H1 (cell line): Measurements from ENCODE around the gene CRABP1. TPM values are rescaled to one million over a fixed set of nuclear protein-coding genes. Genes with fewer than 3 reads are reported as not detected.

Source experiments
- CTCF ChIA-PET: fragments of 300-600 bp; sonication (Branson Sonifier 250); formaldehyde crosslinking; loops from one replicate; lab custom pipeline; 2021; ENCODE audit not compliant: partially characterized antibody; lab: Charles Lee
- POLR2A ChIA-PET: fragments of 300-600 bp; sonication (Branson Sonifier 250); formaldehyde crosslinking; loops from one replicate; lab custom pipeline; 2021; ENCODE audit warnings: inconsistent platforms; ENCODE audit not compliant: partially characterized antibody; lab: Charles Lee
- DNase-seq, 2 experiments: peaks; one replicate each; pipeline versions ENCODE4 v3.0.0 to v3.0.0-alpha.2; 2010 to 2022; ENCODE audit warnings: low spot score in 2 of 2, low read depth in 1 of 2, mixed read lengths in 1 of 2
- FAIRE-seq: peaks from 2 replicates; lab custom pipeline; 2011; peaks lifted over from hg19 to GRCh38; lab: Jason Lieb, UNC
- H2AFZ ChIP-seq: 2 replicates; pipeline ENCODE4 v1.8.1; 2012; ENCODE audit warnings: low read length, inconsistent platforms
- H2AK5ac ChIP-seq: 2 replicates; pipeline ENCODE4 v1.6.1; 2013; ENCODE audit warnings: low read depth, low read length
- H2BK120ac ChIP-seq: replicated peaks from 2 replicates; pipeline ENCODE3; 2013; ENCODE audit warnings: low read depth, low read length, inconsistent platforms
- H2BK12ac ChIP-seq: 2 replicates; pipeline ENCODE4 v1.6.1; 2013; ENCODE audit warnings: low read depth, low read length
- H2BK15ac ChIP-seq: 2 replicates; pipeline ENCODE4 v1.6.1; 2013; ENCODE audit warnings: low read length
- H2BK20ac ChIP-seq: 2 replicates; pipeline ENCODE4 v1.6.1; 2013; ENCODE audit warnings: low read length
- H2BK5ac ChIP-seq: 2 replicates; pipeline ENCODE4 v1.6.1; 2013; ENCODE audit warnings: low read depth, low read length
- H3K14ac ChIP-seq: 2 replicates; pipeline ENCODE4 v1.6.1; 2013; ENCODE audit warnings: inconsistent platforms; ENCODE audit not compliant: insufficient read length
- H3K18ac ChIP-seq: 2 replicates; pipeline ENCODE4 v1.6.1; 2013; ENCODE audit warnings: low read length; ENCODE audit errors: extremely low read depth
- H3K23ac ChIP-seq: 2 replicates; pipeline ENCODE4 v1.6.1; 2013; ENCODE audit warnings: inconsistent platforms; ENCODE audit not compliant: insufficient read length
- H3K23me2 ChIP-seq: 2 replicates; pipeline ENCODE4 v1.6.1; 2013; ENCODE audit warnings: low read depth, low read length
- H3K27ac ChIP-seq: 2 replicates; pipeline ENCODE4 v1.6.1; 2011; ENCODE audit warnings: low read depth, low read length, inconsistent platforms
- H3K27me3 ChIP-seq, 4 experiments: replicated peaks in 1 of 4; 1 replicate in 1 of 4; 2 replicates in 3 of 4; pipeline versions ENCODE4 v1.6.1 to v1.8.1; 2011 to 2013; ENCODE audit warnings: low read length in 3 of 4, mild to moderate bottlenecking in 3 of 4, inconsistent platforms in 2 of 4, mixed read lengths in 2 of 4, moderate library complexity in 1 of 4; ENCODE audit not compliant: control insufficient read depth in 3 of 4, insufficient read depth in 3 of 4; ENCODE audit errors: extremely low read depth in 1 of 4
- H3K36me3 ChIP-seq, 4 experiments: 2 replicates each; pipeline versions ENCODE4 v1.6.1 to v1.8.1; 2011 to 2013; ENCODE audit warnings: mild to moderate bottlenecking in 4 of 4, low read length in 3 of 4, moderate library complexity in 2 of 4, control low read depth in 1 of 4, inconsistent platforms in 1 of 4; ENCODE audit not compliant: insufficient read depth in 4 of 4, control insufficient read depth in 2 of 4
- H3K4ac ChIP-seq: replicated peaks from 2 replicates; pipeline ENCODE3; 2013; ENCODE audit warnings: low read length, low read depth, mixed read lengths, inconsistent platforms; ENCODE audit not compliant: insufficient read length
- H3K4me1 ChIP-seq, 4 experiments: replicated peaks in 1 of 4; 1 replicate in 1 of 4; 2 replicates in 3 of 4; pipeline versions ENCODE4 v1.6.1 to v1.8.1; 2011 to 2013; ENCODE audit warnings: low read length in 3 of 4, inconsistent platforms in 2 of 4, mixed read lengths in 1 of 4; ENCODE audit not compliant: insufficient read depth in 4 of 4, control insufficient read depth in 3 of 4
- H3K4me2 ChIP-seq, 2 experiments: 2 replicates each; pipeline versions ENCODE4 v1.6.1 to v1.8.1; 2011 to 2013; ENCODE audit warnings: low read depth in 2 of 2, low read length in 2 of 2, control low read depth in 1 of 2, inconsistent platforms in 1 of 2, mild to moderate bottlenecking in 1 of 2; ENCODE audit not compliant: insufficient read depth in 1 of 2
- H3K4me3 ChIP-seq, 4 experiments: fragments of 200-600, 300-600 bp in 1 of 4; sonication (generic), shearing (Covaris generic), sonication (Bioruptor Twin) in 1 of 4; 2 replicates each; pipeline versions ENCODE4 v1.5.1 to v1.8.1; 2011 to 2016; ENCODE audit warnings: low read length in 4 of 4, low read depth in 3 of 4, control low read depth in 2 of 4, inconsistent platforms in 2 of 4, mild to moderate bottlenecking in 2 of 4, mixed read lengths in 1 of 4, moderate library complexity in 1 of 4; ENCODE audit not compliant: insufficient read depth in 2 of 4; ENCODE audit errors: extremely low read depth in 1 of 4
- H3K56ac ChIP-seq: replicated peaks from 2 replicates; pipeline ENCODE3; 2013; ENCODE audit warnings: low read depth, mild to moderate bottlenecking, mixed read lengths, low read length, inconsistent platforms; ENCODE audit not compliant: insufficient read length
- H3K79me1 ChIP-seq: 2 replicates; pipeline ENCODE4 v1.6.1; 2013; ENCODE audit warnings: low read depth, low read length, control low read depth
- H3K79me2 ChIP-seq, 2 experiments: 2 replicates each; pipeline versions ENCODE4 v1.6.1 to v1.8.1; 2012 to 2013; ENCODE audit warnings: low read length in 2 of 2, mild to moderate bottlenecking in 2 of 2, inconsistent platforms in 1 of 2; ENCODE audit not compliant: insufficient read depth in 2 of 2, control insufficient read depth in 1 of 2
- H3K9ac ChIP-seq, 4 experiments: replicated peaks in 1 of 4; 1 replicate in 1 of 4; 2 replicates in 3 of 4; pipeline versions ENCODE4 v1.6.1 to v1.8.1; 2011 to 2013; ENCODE audit warnings: low read depth in 3 of 4, low read length in 3 of 4, control low read depth in 2 of 4, mild to moderate bottlenecking in 2 of 4, moderate library complexity in 2 of 4, inconsistent platforms in 1 of 4; ENCODE audit errors: extremely low read depth in 1 of 4
- H3K9me3 ChIP-seq, 2 experiments: 2 replicates each; pipeline versions ENCODE4 v1.6.1 to v1.8.1; 2012 to 2013; ENCODE audit warnings: mild to moderate bottlenecking in 2 of 2, moderate library complexity in 2 of 2, control low read depth in 1 of 2, inconsistent platforms in 1 of 2, low read depth in 1 of 2, low read length in 1 of 2, mixed read lengths in 1 of 2; ENCODE audit not compliant: insufficient read depth in 2 of 2
- H4K20me1 ChIP-seq, 2 experiments: replicated peaks in 1 of 2; 2 replicates each; pipeline versions ENCODE3 to v1.8.1; 2011 to 2013; ENCODE audit warnings: inconsistent platforms in 2 of 2, low read length in 2 of 2, mild to moderate bottlenecking in 1 of 2; ENCODE audit not compliant: insufficient read depth in 2 of 2, control insufficient read depth in 1 of 2
- H4K5ac ChIP-seq: 2 replicates; pipeline ENCODE4 v1.6.1; 2013; ENCODE audit warnings: low read length, low read depth, mixed read lengths, inconsistent platforms; ENCODE audit not compliant: insufficient read length
- H4K8ac ChIP-seq: 2 replicates; pipeline ENCODE4 v1.8.0; 2013; ENCODE audit warnings: mild to moderate bottlenecking, moderate library complexity, low read length, inconsistent platforms; ENCODE audit not compliant: insufficient read depth; ENCODE audit errors: extremely low read depth
- H4K91ac ChIP-seq: replicated peaks from 2 replicates; pipeline ENCODE3; 2013; ENCODE audit warnings: low read length, mixed read lengths, inconsistent platforms; ENCODE audit not compliant: insufficient read length
- ASH2L ChIP-seq: fragments of 200-600, 300-600 bp; sonication (generic); IDR thresholded peaks from one replicate; pipeline ENCODE4 v1.7.1; 2017; ENCODE audit warnings: low read length
- CBX8 ChIP-seq: fragments of 300-800, 300-1000 bp; sonication (generic); IDR thresholded peaks from 2 replicates; pipeline ENCODE4 v1.7.1; 2016; ENCODE audit warnings: low read depth, low read length, borderline replicate concordance
- CEBPB ChIP-seq: IDR thresholded peaks from 2 replicates; pipeline ENCODE4 v1.6.1; 2012; ENCODE audit warnings: low read depth, low read length
- KDM5A ChIP-seq: fragments of 200-600 bp; IDR thresholded peaks from 2 replicates; pipeline ENCODE4 v1.7.1; 2012; ENCODE audit warnings: mild to moderate bottlenecking, low read length, inconsistent platforms, mixed read lengths
- MAFK ChIP-seq: IDR thresholded peaks from 2 replicates; pipeline ENCODE4 v1.6.1; 2012; ENCODE audit warnings: low read depth, mild to moderate bottlenecking, improper control_type of control experiment, low read length
- NRF1 ChIP-seq: IDR thresholded peaks from 2 replicates; pipeline ENCODE4 v1.6.1; 2011; ENCODE audit warnings: mild to moderate bottlenecking, low read depth, low read length, improper control_type of control experiment
- SIN3A ChIP-seq, 2 experiments: IDR thresholded peaks in 1 of 2; conservative IDR thresholded peaks in 1 of 2; 2 replicates each; pipeline ENCODE4 v1.6.1; 2011 to 2012; ENCODE audit warnings: low read length in 2 of 2, improper control_type of control experiment in 1 of 2, low read depth in 1 of 2, mild to moderate bottlenecking in 1 of 2
- YY1 ChIP-seq: IDR thresholded peaks from 2 replicates; pipeline ENCODE4 v1.6.1; 2011; ENCODE audit warnings: low read depth, mild to moderate bottlenecking, low read length
- WGBS, 2 experiments: shearing (Covaris generic) in 1 of 2; methylation state at CpG; one replicate each; pipeline versions ENCODE4 v1.1.6 to v1.1.7; 2013 to 2015; ENCODE audit warnings: low lambda C conversion rate in 2 of 2, mixed read lengths in 2 of 2, inconsistent platforms in 1 of 2, low coverage in 1 of 2, missing lambda C conversion rate in 1 of 2; ENCODE audit not compliant: insufficient replicate concordance in 2 of 2, insufficient coverage in 1 of 2, insufficient read length in 1 of 2; ENCODE audit errors: extremely low coverage in 1 of 2, missing lambda C conversion rate in 1 of 2; 5-methylcytosine and 5-hydroxymethylcytosine counted together
- polyA plus RNA-seq, 7 experiments: library from polyadenylated mRNA; depleted of rRNA in 3 of 7; stranded (reverse) in 5 of 7; unstranded in 2 of 7; fragments of >200 nt in 5 of 7; fragments of 200-250 nt in 2 of 7; gene quantifications; 1 replicate in 5 of 7; 2 replicates in 1 of 7; 4 replicates in 1 of 7; pipeline versions ENCODE4 v1.2.1 to v1.2.3, GENCODE V29; 2011 to 2013; ENCODE audit warnings: missing spikeins in 2 of 7, mixed read lengths in 2 of 7
- total RNA-seq: library from RNA; stranded (reverse); fragmentation: NEBNext Ultra II Directional; extraction: Animal tissue kit (Norgen Biotek cat#: 25700); gene quantifications from 2 replicates; pipeline ENCODE4 v1.2.1, GENCODE V29; 2021

The CRABP1 gene
- total and polyA plus RNA-seq, 2 of the 8 experiments (the other 6 are each of a cell fraction or from before 2014, with no cell fraction given) = 385 to 655 TPM

- H3K23ac ChIP-seq = no peak overlapping the region
- H2BK120ac ChIP-seq = no peak overlapping the region
- FAIRE-seq (no peak), DNase-seq (no peak)
- CTCF ChIA-PET = interaction anchor here (0.6 to 13.0 kb wide), 9 partner anchors 12 to 198 kb away, joined by 3 to 173 read pairs (median 22); no protein-coding TSS in a partner anchor
- H4K8ac ChIP-seq = no peak overlapping the region
- H2BK20ac ChIP-seq = no peak overlapping the region
- no peaks in the 10 kb centered on the region for H4K20me1 ChIP-seq
- no peaks in the 10 kb centered on the region for H3K36me3 ChIP-seq
- no peak overlapping the region for H3K27ac ChIP-seq
- WGBS, 2 experiments = 93% methylated on average over 3 of the region's 3 CpGs; no CpG with 5 or more reads in 1 of the 2 experiments
- H3K79me2 ChIP-seq = no peaks in the 10 kb centered on the region
- no peaks in the 10 kb centered on the region for H3K9me3 ChIP-seq
- H3K18ac ChIP-seq = no peak overlapping the region
- no peak overlapping the region for H3K9ac ChIP-seq
- no peak overlapping the region for H4K5ac ChIP-seq
- no peak overlapping the region for H4K91ac ChIP-seq
- H2BK5ac ChIP-seq = no peak overlapping the region
- POLR2A ChIA-PET = interaction anchor here (0.9 kb wide), 1 partner anchor 131 kb away, joined by 5 read pairs; the partner anchor contains the start of gene IREB2
- no peak for TF ChIP-seq CEBPB
- TF ChIP-seq CBX8 = no peak
- TF ChIP-seq MAFK = no peak
- no peak for TF ChIP-seq KDM5A
- no peak for TF ChIP-seq NRF1
- no peak for TF ChIP-seq SIN3A (conservative IDR thresholded peaks at IDR 0.05 in 1 of 2, IDR thresholded peaks at IDR 0.05 in 1 of 2; ENCODE audit: low read depth in 1 of 2, low read length in 2 of 2)
- TF ChIP-seq YY1 = no peak
- no peak for TF ChIP-seq ASH2L
- H3K23me2 ChIP-seq = no peaks in the 10 kb centered on the region
- H2BK12ac ChIP-seq = no peak overlapping the region
- H2BK15ac ChIP-seq = no peak overlapping the region
- no peaks in the 10 kb centered on the region for H3K79me1 ChIP-seq
- peaks cover 0 to under 1% (median 0%) of the 10 kb centered on the region in 4 experiments; a peak in 3 of 7 replicates for H3K4me1 ChIP-seq
- H3K56ac ChIP-seq = no peak overlapping the region
- no peak overlapping the region for H3K4me3 ChIP-seq
- no peak overlapping the region for H2AK5ac ChIP-seq
- no peak overlapping the region for H3K4ac ChIP-seq
- peaks cover 0 to 3% (median 0%) of the 10 kb centered on the region in 4 experiments; a peak in 2 of 7 replicates for H3K27me3 ChIP-seq
- no peak overlapping the region for H2AFZ ChIP-seq
- no peak overlapping the region for H3K14ac ChIP-seq
- no peak overlapping the region for H3K4me2 ChIP-seq
These were observed 33.9 kb upstream of the CRABP1 start for GRCh38 chr15:78306176-78306774.
